Hippocampal formation (tissue), 2 donors: Measurements from ENCODE around the gene SPSB1.
A peak's percentile ranks its signal among the peaks of the same experiment; 100 is the strongest.

Experiments used
- DNase-seq, 2 donors: peaks; one replicate each; lab custom pipeline; 2025; lab: John Stamatoyannopoulos, UW

The SPSB1 gene

GRCh38 chr1:9319789-9320519, 27.3 kb downstream of the SPSB1 start:
- DNase-seq: no peak

DNA sequence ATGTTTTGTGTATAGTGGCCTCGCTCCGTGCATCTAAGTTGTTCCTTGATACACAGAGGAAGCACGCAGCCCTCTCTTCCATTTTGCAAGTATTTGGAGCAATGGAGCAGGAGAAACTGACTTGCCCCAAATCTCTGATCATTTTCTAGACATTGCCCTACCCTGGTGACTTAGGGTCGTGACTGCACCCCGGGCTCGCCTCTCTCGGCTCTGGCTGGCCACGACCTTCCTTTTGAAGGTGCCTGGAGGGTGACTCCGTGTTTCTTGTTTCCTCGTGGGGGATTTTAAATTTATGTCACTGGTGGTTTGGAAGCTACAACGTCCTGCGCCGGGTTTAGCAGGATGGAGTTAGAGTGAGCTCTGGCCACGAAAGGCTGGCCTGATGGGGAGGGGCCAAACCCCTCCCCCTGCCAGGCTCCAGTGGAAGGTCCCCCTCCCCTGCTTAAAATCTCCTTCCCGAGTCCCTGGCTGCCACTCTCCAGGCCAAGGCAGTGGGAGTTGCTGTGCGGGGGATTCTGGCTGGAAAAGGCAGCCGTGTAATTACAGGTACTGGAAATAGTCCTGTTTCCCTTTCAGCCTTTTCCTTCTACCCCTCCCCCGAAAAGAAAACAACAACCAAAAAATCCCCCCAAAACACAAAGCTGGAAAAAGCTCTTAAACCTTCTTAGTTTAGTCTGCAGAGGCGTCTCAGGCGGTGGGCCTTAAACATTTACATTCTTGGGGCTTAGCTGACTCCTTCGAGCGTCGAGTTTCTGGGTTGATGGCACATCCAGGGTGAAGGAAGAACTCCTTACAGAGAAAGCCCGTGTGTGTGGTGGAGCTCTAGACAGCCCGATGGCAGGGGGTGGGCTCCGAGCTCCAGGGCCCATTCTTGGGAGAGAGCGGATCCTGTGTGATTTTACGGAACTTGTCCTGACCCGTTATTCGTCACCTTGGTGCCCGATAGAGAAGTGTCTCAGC, 28.1 kb downstream of the SPSB1 start:
- no peak for DNase-seq

- no peak for DNase-seq
Observed at GRCh38 chr1:9321480-9321849, 28.8 kb downstream of the SPSB1 start.

DNA sequence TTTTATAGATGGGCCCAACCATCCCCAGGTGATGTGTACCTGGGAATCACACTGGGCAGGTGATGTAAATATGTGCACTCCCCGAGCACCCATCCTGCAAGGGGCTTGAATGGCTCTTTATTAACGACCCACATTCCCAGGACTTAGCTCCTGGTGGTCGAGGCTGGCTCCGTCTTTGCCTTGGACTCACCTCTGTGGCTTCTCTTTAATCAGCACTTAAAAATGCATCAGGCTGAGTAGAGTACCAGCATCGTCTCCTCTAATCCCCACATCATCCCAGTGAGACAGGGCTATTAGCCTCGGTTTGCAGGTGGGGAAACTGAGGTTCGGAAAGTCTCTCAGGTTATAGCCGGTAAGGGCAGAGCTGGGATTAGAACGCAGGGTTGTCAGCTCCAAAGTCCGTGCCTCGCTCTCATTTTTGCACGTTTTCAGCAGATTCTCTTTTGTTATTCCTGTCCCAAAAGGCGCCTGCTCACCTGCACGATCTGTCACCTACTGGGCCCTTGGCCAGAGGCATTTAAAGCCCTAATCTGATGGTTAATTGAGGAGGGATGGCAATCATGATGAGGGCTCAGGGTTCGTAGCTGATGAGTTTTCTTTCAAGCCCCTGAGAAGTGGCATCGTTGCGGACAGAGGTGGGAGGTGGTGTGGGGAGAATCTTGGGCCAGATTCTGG, 29.4 kb downstream of the SPSB1 start:
- DNase-seq: no peak

DNA sequence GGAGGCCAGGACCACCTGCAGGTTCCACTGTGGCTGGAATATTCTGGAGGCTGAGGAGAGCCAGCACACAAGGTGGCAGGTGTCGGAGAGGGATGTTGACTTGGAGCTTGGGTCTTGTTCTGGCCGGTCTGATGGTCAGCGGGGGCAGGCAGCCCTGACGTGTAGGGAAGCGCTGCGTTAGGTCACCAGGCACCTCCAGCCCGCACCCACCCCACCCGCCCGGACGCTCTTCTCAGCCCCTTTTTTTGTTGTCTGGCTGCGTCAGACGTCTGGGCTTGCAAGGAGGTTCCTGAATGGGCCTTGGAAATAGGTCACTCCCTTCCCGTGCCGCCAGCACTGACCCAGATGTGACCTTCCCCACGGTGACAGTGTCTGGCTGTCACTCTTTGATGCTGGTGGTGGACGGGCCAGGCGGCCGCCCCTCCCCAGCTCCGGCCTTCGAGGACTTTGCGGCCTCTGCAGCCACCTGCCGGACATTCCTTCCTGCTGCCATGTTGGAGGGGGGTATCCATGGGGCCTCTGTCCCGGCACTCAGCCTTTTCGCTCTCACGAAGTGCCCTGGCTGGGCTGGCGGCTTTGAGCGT, 30.1 kb downstream of the SPSB1 start:
- DNase-seq: peak in 1 of 2 donors; percentile 35

- DNase-seq: peak; percentile 73 to 75
Observed at GRCh38 chr1:9324246-9325096, 31.8 kb downstream of the SPSB1 start.

- no peak for DNase-seq
Observed at GRCh38 chr1:9326596-9326995, 33.9 kb downstream of the SPSB1 start.

DNA sequence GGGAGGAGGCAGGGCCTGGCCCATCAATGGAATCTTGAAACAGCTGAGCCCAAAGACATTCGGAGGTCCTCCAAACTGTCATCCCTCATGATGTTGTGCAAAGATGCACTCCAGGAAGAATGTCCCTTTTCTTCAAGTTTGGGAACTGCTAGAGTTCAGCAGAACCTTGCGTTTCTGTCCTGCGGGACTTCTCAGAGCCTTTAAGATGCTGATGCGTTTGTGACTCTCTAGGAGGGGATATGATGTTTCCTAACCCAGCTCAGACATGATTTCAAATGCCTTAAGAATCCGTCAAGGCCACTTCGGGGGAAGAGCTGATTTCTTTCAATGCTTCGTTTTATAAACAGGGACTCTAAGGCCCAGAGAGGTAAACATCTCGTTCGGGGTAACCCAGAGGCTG, 35.5 kb downstream of the SPSB1 start:
- no peak for DNase-seq

DNA sequence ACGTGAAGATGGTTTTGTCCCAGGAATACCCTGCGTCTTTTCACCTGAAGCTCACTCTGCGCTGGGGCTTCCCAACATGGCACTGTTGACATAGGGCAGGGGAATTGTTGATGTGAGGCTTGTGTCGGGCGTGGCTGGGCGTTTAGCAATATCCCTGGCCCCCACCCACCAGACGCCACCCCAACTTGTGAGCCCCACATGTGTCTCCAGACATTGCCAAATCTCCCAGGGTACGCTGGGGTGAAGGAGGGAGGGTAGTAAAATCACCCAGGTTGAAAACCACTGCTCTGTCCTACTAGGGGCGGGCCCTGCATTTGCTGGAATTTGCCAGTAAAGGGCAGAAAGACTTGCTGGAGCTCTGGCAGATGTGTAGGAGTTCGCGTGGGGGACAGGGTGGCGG, 36.0 kb downstream of the SPSB1 start:
- DNase-seq: no peak

DNA sequence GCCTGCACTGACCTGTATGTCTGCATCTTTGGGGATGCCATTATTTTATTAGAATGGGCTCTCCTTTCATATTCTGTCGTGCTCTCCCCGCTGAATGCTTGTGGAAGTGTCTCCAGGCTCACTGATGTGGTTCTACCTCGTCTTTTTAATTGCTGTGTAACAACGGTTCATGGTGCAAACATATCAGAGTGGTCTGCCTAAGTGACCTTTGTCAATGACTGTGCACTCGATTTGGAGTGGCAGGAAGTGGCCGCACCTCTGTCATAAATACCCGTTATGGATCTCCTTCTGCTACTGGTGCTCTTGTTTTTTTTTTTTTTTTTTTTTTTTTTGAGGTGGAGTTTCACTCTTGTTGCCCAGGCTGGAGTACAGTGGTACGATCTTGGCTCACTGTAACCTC, 38.3 kb downstream of the SPSB1 start:
- no peak for DNase-seq

DNA sequence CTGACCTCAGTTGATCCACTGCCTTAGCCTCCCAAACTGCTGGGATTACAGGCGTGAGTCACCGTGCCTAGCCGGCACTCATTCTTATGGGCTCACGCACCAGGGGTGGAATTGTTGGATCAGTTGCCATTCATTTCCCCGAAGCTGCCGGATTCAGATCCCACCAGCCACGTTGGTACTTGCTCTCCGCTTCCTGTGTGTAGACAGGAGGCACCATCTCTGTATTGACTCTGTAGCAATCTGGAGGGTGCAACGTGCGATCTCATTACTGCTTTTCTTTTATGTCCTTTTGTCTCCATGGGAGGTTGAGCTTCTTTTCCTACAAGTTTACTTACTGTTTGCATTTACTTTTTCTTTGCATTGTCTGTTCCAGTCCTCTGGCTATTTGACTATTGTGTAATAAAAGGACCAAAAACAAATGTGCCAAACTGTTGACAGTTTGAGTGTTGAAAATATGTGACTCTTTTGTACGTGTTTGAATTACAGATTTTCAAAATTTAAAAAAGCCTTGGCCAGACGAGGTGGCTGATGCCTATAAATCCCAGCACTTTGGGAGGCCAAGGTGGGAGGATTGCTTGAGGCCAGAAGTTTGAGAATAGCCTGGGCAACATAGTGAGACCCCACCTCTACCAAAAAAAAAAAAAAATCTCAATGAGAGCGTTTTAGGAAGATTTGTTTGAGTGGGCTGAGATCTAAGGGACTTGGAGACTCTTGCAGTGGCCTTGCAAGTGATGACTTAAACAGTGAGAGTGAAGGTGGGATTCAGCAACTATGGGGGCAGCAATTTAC, 39.1 kb downstream of the SPSB1 start:
- no peak for DNase-seq

DNA sequence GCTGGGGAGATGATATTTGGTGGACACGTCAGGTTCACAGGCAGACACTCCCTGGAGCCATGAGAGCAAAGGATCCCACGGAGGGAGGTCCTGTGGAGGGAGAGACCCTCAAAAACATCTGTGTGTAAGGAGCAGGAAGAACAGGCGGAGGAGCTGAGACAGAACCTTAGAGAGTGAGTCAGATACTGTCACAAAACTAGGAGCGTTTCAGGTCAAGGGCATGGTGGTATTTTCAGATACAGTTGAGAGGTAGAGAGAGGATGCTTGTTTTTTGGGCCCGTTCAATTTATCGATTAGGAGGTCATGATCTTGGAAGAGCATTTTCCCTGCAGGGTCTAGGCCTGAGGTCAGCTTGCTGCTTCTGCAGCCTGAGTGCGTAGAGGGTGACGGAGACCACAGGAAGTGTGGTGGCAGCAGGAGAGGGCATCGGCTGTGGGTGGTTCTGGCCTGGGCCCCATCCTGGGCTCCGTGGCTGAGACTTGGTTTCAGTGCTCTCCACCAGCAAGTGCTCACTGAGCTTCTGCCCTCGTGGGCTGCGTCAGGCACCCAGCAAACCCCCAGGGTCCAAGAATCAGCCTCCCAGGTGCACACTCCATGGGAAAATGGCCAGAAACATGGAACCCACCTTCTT, 39.9 kb downstream of the SPSB1 start:
- DNase-seq: no peak

DNA sequence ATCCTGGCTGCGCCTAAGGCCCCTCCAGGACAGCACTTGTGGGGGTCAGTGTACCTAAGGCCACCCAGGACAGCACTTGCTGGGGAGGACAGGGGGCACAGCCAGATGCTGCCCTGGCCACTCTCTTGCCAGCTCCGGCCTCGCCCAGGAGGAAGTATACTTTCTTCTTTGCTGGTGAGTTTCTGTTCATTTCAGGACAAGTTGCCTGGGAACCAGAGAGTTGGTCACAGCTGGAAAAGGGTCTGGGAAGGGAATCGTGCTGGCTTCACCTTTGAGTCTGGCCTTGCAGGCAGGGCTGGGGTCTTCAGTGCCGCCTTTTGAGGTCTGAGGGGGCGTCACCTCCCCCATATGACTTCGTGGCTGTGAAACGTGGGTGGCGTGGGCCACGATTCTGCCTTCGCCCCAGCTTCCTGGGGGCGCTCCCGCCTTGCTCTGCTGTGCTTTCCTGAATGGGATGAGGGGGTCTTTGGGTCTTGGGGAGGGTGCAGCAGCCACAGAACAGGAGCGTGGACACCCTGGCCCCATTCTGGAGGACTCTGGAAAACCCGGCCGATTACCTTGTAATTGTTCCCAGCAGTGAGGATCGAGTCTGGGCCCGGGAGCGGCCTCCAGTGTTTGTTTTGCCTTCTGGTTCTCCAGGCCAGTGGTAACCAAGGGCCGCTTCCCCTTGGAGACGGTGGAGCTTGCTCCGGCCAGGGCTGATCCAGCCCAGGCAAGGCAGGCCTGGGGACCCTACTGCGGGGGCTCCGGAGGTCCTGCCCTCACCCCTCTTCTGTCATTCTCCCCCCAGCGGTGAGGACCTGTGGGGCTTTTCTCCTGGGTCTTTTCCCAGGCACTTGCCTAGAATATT, 45.9 kb downstream of the SPSB1 start:
- no peak for DNase-seq

- DNase-seq: no peak
Observed at GRCh38 chr1:9340172-9340854, 47.6 kb downstream of the SPSB1 start.

DNA sequence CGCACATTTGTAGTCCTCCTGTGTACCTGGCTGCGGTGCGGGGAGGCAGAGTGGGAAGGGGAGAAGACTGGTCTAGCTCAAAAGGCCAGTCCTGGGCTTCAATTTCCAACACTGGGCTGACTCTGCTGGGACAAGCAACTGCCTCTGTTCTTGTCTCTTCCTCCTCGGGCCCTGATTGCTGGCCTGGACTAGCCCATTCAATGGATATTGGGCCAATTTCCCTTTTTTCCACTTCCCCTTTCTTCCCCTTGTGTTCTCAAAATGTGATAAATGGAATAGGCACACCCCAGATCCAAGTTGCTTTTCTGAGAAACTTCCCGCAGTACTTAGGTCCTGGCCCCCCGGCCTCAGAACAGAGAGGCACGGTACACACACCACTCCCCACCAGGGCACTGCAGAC, 48.2 kb downstream of the SPSB1 start:
- DNase-seq: no peak

GRCh38 chr1:9341301-9341845, 48.7 kb downstream of the SPSB1 start:
- no peak for DNase-seq

DNA sequence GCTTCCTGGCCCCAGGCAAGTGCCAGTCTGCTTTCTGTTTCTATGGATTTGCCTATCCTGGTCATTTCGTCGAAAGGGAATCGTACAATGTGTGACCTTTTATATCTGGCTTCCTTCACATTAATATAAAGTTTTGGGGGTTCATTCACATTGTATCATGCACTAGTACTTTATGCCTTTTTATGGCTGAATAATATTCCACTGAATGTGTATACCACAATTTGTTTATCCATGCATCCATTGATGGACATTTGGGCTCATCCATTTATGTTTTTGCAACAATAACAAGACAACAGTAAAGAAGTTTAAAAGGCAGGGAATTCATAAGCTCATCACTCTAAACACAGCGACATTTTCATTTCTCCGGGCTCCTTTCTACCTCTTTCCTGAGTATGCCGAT, 50.6 kb downstream of the SPSB1 start:
- DNase-seq: no peak
